K562 (cell line): ENCODE measurements around the gene UNC5B. TPM values are rescaled to one million over a fixed set of nuclear protein-coding genes. Genes with fewer than 3 reads are reported as not detected.

ENCODE experiments used
- RBFOX2 ChIP-seq: fragments of 200-400 bp; formaldehyde crosslinking; IDR thresholded peaks from 2 replicates; pipeline ENCODE4 v1.6.1; 2017; ENCODE audit warnings: low read depth, mild to moderate bottlenecking, low read length, moderate library complexity
- RFX1 ChIP-seq: fragments of 450-650 bp; IDR thresholded peaks from 2 replicates; pipeline ENCODE4 v1.6.1; 2016; ENCODE audit warnings: mild to moderate bottlenecking, moderate library complexity
- polyA plus RNA-seq, 8 experiments: library from polyadenylated mRNA; depleted of rRNA in 4 of 8; stranded (reverse) in 5 of 8; unstranded in 3 of 8; fragments of >200 nt; fragmentation: Nextera tagmentation in 2 of 8; fragmentation: Illumina TruSeq in 1 of 8; extraction: Ambion mirVana in 2 of 8; extraction: Trizol in 1 of 8; gene quantifications; 2 replicates each; pipeline versions ENCODE4 v1.2.1 to v1.2.3, GENCODE V29; 2011 to 2014; ENCODE audit warnings: inconsistent platforms in 1 of 8, missing spikeins in 1 of 8
- total RNA-seq, 7 experiments: library from RNA; depleted of rRNA in 6 of 7; stranded (reverse); fragments of >200 nt in 6 of 7; fragmentation: Illumina TruSeq in 2 of 7; extraction: Trizol in 2 of 7; gene quantifications; 2 replicates each; pipeline versions ENCODE4 v1.2.1 to v1.2.3, GENCODE V29; 2011 to 2021; ENCODE audit warnings: low replicate concordance in 1 of 7
- TF ChIP-seq, protein P1 (sequence below), 2 experiments: fragments of 450-650 bp; formaldehyde crosslinking in 1 of 2; IDR thresholded peaks; 2 replicates each; pipeline versions ENCODE4 v1.4.0 to v1.6.1; 2014 to 2020; ENCODE audit warnings: mild to moderate bottlenecking in 2 of 2, borderline replicate concordance in 1 of 2, low read depth in 1 of 2

UNC5B gene
- total and polyA plus RNA-seq, 9 of the 15 experiments (the other 6 are each of a cell fraction or from before 2014, with no cell fraction given): 0.10 to 8.4 (median 2.1) TPM

DNA sequence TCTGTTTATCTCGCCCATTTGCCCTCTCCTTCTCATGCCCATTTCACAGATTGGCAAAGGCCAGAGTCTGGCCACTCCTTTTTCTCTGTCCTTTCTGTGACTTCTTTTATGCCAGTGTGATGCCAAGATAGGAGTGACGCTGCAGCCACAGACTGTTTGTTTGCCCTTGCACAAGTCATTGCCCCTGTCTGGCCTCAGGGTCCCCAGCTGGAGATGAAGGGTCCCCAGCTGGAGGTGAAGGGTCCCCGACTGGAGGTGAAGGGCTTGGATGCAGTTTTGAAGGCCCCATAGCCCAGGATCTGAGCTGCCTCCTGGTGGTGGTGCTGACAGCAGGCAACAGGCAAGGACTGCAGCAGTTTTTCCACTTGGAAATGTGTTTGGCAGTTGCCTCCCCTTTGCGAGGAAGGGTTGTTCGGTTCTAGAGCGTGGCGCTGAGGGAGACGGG lies 55.9 kb downstream of the UNC5B start (continued):
- TF ChIP-seq, protein P1, sequence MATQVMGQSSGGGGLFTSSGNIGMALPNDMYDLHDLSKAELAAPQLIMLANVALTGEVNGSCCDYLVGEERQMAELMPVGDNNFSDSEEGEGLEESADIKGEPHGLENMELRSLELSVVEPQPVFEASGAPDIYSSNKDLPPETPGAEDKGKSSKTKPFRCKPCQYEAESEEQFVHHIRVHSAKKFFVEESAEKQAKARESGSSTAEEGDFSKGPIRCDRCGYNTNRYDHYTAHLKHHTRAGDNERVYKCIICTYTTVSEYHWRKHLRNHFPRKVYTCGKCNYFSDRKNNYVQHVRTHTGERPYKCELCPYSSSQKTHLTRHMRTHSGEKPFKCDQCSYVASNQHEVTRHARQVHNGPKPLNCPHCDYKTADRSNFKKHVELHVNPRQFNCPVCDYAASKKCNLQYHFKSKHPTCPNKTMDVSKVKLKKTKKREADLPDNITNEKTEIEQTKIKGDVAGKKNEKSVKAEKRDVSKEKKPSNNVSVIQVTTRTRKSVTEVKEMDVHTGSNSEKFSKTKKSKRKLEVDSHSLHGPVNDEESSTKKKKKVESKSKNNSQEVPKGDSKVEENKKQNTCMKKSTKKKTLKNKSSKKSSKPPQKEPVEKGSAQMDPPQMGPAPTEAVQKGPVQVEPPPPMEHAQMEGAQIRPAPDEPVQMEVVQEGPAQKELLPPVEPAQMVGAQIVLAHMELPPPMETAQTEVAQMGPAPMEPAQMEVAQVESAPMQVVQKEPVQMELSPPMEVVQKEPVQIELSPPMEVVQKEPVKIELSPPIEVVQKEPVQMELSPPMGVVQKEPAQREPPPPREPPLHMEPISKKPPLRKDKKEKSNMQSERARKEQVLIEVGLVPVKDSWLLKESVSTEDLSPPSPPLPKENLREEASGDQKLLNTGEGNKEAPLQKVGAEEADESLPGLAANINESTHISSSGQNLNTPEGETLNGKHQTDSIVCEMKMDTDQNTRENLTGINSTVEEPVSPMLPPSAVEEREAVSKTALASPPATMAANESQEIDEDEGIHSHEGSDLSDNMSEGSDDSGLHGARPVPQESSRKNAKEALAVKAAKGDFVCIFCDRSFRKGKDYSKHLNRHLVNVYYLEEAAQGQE (IDR thresholded peaks at IDR 0.05; ENCODE audit: borderline replicate concordance): peak; percentile 71; the same call in 1 of the 2 replicates
- TF ChIP-seq, protein P1 (CRISPR knock-in tag; IDR thresholded peaks at IDR 0.05; ENCODE audit: low read depth): 0 out of 2 replicates have a peak, but pooled peaks have one; percentile 26
- TF ChIP-seq RFX1 (no peak), RBFOX2 (no peak; the same call in 1 of the 2 replicates)
- TF ChIP-seq, all 486 proteins: peak for 46
